NB4 (cell line): ENCODE measurements around the gene ANKS1B.
A peak's percentile ranks its signal among the peaks of the same experiment; 100 is the strongest.

Source experiments
- CTCF ChIP-seq: IDR thresholded peaks from one replicate; pipeline ENCODE4 v1.5.1; 2012; ENCODE audit warnings: low read depth, low read length
- MAX ChIP-seq: IDR thresholded peaks from 2 replicates; pipeline ENCODE4 v1.6.1; 2011; ENCODE audit warnings: low read depth, low read length
- POLR2A ChIP-seq: IDR thresholded peaks from 2 replicates; pipeline ENCODE4 v1.6.1; 2011; ENCODE audit warnings: mild to moderate bottlenecking; ENCODE audit not compliant: insufficient read length; ENCODE audit errors: extremely low read depth

GRCh38 chr12:98698603-98699463 is 1285.9 kb downstream of the ANKS1B start:
- no peak for TF ChIP-seq POLR2A
- peak; percentile 87 for TF ChIP-seq CTCF
- TF ChIP-seq MAX: peak; percentile 47; the same call in 1 of the 2 replicates
